Activated CD4-positive, alpha-beta T cell treated with anti-CD3 and anti-CD28 coated beads, Interleukin-2, Interleukin-6, amounts not matched to agents 100 ng/mL and 50 ng/mL, durations not matched to agents 16 hours and 8 hours (primary cell): ENCODE measurements around the gene INTS2.
"Not testable (repeated sequence)": the region's sequence is repeated elsewhere in the genome, so short reads cannot be mapped to it uniquely, and the experiment has no call there.

ENCODE experiments used
- DNase-seq: peaks from one replicate; pipeline ENCODE4 v3.0.0-alpha.2; 2020

Gene INTS2, protein sequence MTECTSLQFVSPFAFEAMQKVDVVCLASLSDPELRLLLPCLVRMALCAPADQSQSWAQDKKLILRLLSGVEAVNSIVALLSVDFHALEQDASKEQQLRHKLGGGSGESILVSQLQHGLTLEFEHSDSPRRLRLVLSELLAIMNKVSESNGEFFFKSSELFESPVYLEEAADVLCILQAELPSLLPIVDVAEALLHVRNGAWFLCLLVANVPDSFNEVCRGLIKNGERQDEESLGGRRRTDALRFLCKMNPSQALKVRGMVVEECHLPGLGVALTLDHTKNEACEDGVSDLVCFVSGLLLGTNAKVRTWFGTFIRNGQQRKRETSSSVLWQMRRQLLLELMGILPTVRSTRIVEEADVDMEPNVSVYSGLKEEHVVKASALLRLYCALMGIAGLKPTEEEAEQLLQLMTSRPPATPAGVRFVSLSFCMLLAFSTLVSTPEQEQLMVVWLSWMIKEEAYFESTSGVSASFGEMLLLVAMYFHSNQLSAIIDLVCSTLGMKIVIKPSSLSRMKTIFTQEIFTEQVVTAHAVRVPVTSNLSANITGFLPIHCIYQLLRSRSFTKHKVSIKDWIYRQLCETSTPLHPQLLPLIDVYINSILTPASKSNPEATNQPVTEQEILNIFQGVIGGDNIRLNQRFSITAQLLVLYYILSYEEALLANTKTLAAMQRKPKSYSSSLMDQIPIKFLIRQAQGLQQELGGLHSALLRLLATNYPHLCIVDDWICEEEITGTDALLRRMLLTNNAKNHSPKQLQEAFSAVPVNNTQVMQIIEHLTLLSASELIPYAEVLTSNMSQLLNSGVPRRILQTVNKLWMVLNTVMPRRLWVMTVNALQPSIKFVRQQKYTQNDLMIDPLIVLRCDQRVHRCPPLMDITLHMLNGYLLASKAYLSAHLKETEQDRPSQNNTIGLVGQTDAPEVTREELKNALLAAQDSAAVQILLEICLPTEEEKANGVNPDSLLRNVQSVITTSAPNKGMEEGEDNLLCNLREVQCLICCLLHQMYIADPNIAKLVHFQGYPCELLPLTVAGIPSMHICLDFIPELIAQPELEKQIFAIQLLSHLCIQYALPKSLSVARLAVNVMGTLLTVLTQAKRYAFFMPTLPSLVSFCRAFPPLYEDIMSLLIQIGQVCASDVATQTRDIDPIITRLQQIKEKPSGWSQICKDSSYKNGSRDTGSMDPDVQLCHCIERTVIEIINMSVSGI

DNA sequence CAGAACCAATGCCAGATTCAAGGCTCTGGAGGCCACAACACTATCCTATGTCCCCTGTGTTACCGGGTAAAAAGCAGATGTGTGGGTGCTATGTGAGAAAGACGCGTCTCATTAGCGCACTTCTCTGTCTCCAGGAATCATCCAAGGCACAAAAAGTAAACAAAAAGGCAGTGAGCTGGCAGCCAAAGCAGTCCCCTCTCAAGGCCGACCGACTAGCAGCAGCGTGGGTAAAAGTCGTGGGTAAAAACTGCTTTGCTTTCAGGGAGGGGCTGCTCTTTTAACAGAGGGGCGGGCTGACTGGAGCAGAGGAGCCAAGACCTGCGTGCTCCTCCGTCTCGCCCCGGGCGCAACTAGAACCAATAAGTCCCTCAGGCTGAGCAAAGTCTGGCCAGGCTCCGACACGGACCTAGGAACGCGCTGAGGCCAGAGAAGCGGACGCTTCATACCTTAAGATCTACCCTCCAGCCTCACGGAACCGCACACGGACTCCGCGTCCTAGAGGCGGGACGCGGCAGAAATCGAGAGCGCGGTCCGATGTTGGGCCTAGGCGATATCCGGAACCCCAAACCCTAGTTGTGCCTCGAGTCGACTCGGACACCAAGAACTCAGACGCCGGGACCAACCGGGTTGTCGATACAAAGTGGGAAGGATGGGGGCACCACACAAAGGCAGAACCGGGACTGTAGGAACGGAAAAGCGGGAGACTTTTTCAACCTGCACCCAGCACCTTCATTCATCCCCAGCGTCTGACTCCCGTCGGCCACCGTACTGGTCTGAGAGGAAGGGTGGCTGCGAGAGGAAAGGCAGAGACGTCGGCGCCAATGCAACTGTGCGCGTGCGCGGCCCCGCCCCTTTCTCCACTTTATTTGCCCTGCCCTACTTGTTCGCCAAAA is at the start of gene INTS2:
Gene INTS2, minus strand, starts transcription at position 775 of the 893 bp plus-strand sequence. CDS start 1,338 bp downstream, outside the sequence.
- DNase-seq, result peak; percentile 96

DNA sequence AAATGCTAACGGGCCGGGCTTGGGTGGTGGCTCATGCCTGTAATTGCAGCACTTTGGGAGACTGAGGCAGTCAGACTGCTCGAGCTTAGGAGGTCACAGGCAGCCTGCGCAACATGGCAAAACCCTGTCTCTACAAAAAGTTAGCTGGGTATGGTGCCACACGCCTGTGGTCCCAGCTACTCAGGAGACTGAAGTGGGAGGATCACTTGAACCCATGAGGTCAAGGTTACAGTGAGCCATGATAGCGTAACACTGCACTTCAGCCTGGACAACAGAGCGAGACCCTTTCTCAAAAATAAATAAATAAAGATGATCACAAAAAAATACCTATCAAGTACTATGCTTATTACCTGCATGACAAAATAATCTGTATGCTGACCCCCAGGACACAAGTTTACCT is 46.3 kb upstream of the INTS2 start:
- DNase-seq, result no peak

DNA sequence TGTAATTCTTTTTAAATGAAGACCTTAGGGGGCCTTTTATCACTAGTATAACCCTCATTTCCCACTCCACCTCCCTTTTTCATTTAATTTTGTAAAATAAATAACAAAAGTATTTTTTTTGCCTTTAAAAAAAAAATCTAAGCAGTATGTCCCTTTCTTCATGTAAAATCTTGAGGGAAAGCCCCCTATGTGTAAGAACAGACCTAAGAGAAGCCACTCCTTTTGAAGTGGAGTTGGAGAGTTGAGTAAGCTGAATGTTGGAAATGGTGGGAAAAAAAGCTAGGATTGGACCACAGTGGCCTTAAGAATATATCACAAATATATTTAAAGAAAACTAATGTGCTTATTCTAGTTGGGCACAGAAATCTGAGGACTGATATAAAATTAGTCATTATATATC is 44.5 kb upstream of the INTS2 start:
- no peak for DNase-seq

DNA sequence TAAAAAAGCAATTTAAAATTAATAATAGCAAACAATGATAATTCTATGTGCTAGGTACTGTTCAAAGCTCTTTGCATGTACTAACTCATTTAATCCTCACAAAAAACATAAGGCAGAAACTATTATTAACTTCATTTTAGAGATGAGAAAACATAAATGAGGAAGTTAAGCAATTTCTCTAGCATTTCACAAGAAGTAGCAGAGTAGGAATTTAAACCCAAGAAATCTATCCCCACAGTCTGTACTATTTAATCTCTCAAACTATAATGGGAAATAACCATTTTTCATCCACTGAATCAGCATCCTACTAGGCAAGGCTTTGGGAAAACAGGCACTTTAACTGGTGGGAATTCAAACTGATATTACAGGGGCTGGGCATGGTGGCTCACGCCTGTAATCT is 42.2 kb upstream of the INTS2 start:
- no peak for DNase-seq

GRCh38 chr17:61968757-61969156 is 41.0 kb upstream of the INTS2 start:
- DNase-seq, result no peak

DNA sequence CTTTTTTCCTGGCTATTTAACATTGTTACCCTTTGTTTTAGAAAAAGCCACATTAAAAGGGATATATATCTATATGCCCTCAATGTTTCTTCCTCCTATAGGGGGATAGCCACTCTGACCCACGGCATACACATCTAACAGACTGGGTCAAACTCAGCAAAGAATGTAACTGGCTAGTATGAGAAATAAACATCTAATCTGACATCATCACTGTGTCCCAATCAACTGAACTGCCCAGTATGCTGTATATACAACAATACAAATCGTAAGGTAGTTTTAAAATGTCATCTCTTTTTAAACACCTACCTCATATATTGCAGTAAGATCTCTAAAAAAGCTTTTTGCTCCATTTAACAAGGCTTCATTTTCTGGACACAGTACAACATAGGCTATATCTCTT is 39.9 kb upstream of the INTS2 start:
- no peak for DNase-seq

DNA sequence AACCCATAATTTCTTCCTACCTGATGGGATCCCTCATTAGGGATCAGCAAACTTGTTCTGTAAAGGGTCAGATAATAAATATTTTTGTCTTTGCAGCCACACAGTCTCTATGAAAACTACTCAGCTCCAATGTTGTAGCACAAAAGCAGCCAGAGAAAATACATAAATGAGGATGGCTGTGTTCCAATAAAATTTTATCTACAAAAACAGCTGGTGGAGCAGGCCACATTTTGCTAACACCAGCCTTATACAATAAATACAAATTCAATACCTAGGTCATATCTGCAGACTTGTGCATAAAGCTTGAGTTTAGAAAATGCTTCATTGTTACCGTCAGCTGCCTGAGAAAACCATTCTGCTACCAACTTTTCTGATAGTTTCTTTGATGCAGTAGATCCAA is 38.4 kb upstream of the INTS2 start:
- DNase-seq, result no peak

DNA sequence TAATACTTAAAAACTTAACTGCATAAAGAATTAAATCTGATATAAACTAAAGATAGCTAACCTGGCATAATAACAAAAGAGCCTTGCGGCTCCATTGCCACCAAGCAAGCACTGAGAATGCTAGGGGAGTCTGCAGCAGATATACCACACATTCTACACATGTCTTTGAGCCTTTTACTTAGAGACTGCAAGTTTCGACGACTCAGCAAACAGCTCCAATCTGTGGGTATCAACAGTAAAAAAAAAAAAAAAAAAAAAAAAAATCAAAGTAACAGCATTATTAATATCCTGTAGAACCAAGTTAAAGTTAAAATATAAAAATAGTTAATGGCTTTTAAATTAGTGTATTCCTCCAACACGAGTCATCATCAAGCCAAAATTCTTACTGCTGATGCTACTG is 27.8 kb upstream of the INTS2 start:
- DNase-seq, result no peak

DNA sequence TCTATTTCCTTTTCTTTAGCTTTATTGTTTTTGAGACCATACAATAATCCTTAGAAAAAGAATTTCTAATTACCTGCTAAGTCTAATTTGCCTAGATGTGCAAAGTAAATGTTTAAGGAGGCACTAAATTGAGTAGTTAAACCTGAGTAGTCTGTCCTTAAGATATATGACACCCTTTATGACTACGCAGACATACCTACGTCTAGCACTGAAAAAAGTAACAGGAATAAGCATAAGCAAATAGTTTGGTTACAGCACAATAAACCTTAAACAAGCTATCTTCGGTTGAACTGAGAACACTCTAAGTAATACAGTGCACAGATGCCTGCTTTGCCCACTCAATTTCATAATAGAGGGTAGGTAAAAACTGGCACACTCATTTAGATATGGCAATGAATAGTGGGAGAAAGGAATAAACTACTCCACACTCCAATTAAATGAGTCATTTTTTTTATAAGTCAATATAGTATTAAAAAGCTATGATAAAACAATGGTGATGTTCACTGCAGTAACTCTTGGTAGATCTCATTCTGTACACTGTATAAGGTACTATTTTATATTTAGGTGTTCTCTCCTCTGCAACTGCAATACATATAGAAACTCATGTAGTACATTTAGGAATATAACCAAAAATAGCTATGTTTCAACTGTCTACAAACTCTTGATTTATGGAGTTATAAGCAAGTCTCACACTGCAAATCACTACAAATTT is 19.7 kb upstream of the INTS2 start:
- no peak for DNase-seq

- DNase-seq, result no peak
Measured at GRCh38 chr17:61946359-61946758, 18.6 kb upstream of the INTS2 start.

- no peak for DNase-seq
Measured at GRCh38 chr17:61943117-61943516, 15.3 kb upstream of the INTS2 start.

DNA sequence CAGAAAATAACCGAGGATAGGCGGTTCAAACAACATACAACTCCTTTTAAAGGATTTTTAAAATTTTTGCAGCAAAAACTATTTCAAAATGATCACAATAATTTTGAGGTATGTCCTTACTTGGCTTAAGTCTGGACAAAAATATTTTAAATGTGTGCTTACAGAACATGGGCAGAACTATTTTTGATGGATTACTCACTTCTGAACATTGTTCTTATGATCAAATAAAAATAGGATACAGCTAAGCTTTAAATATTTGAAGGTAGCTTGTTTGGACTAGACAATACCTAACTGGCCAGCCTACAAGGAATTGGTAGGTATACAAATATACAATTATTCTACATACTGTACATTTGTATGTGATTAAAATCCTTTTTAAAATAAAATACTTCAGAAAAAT is 14.3 kb upstream of the INTS2 start:
- DNase-seq, result no peak

DNA sequence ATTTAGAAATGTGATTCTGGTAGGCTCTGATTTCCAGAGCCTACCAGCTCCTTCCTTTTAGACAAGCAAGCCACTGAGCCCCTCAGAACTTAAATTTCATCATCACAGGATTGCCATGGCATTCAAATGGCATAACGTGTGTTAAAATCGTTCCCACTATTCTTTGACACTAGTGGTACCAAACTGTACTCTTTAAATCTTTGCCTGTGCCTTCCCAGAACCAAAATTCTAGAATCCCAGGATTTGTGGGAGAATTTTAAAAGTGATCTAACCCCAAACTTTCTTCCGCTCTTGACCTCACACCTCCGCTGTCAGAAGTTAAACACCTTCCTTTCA is 287 bp upstream of the INTS2 start:
- DNase-seq, result no peak

DNA sequence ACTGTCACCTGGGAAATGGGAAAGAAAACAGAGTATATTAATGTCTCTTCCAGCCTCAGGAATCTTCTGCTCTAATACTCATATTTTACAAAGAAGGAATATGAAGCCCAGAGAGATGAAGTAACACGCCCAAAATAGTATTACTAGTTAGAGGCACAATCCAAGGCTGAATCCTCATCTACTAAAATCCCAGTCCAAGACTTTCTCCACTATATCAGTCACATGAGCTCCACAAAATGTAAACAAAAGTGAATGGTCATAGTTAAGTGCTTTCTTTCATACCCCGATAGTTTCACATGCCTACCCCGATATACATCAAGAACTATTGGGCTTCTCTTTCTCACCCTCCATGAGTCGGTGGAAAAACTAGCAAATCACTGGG is 965 bp downstream of the INTS2 start:
- DNase-seq, result no peak

GRCh38 chr17:61915162-61915561 is 12.6 kb downstream of the INTS2 start:
- DNase-seq, result not testable (repeated sequence)

DNA sequence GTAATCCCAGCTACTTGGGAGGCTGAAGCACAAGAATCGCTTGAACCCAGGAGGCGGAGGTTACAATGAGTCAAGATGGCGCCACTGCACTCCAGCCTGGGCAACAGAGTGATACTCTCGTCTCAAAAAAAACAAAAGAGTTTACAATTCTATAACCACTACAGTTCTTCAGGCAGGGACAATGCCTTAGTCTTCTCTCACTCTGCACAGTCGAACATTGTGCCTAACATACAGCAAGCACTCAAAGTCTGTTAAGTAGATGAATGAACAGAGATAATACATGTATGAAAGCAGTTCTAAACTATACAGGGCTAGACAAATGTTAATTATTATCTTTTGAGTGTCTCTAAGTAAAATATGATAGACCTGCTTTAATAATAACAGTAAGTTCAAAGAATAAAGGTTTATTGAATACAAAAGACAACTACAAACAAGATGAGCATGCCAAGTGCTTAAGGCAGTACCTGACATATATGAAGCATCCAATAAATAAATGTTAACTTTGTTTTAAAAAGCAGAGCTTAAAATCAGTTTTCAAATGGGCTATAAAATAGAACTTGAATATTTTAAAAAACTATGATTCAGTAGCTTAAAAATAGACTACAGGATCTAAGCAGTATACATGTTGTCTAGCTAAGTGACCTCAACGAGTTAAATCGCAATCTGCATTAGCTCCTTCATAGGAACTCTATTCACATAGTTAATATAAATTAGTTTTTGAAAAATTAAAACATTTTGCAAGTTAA is 19.3 kb downstream of the INTS2 start:
- DNase-seq, result no peak

GRCh38 chr17:61907361-61907760 is 20.4 kb downstream of the INTS2 start:
- DNase-seq, result no peak

GRCh38 chr17:61904094-61904710 is 23.6 kb downstream of the INTS2 start:
- DNase-seq, result peak; percentile 51

DNA sequence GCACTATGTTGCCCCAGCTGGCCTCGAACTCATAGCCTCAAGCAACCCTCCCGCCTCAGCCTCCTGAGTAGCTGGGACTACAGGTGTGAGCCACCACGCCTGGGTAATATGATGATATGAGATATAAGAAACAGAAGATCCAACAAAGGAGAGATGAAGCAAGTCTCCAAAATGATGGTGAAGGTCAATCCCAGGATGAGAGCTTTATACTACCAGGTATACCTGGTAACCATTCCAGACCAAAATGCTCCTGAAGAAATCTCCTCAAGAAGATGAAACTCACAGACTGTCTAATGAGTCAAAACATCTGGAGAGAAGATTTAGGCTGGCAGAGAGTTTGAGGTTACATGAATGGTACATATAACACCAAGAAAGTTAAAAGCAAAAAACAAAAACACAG is 24.5 kb downstream of the INTS2 start:
- no peak for DNase-seq

- no peak for DNase-seq
Measured at GRCh38 chr17:61897548-61898180, 30.1 kb downstream of the INTS2 start.
